GM13976 (cell line): Measurements from ENCODE around the gene HDLBP.

Source experiments
- DNase-seq: peaks from one replicate; pipeline ENCODE4 v3.0.0; 2012; ENCODE audit warnings: low spot score
- CTCF ChIP-seq: IDR thresholded peaks from 2 replicates; pipeline ENCODE4 v1.5.1; 2012; ENCODE audit warnings: borderline replicate concordance, mild to moderate bottlenecking; ENCODE audit not compliant: insufficient read depth; ENCODE audit errors: extremely low read depth, missing control alignments, control extremely low read depth
- in situ Hi-C: fragments of 300-500 bp; cut with MboI; formaldehyde crosslinking; loops from one replicate; pipeline ENCODE4 v1.12.0; 2022; ENCODE audit warnings: low sequenced_read_pairs, mixed read lengths, inconsistent platforms; ENCODE audit not compliant: unreplicated experiment

Gene HDLBP

GRCh38 chr2:241248897-241249296 is 66.6 kb downstream of the HDLBP start:
- no peak for DNase-seq
- TF ChIP-seq CTCF = no peak
- in situ Hi-C loops = no loop called here

GRCh38 chr2:241248289-241248688 is 67.2 kb downstream of the HDLBP start:
- DNase-seq = no peak
- in situ Hi-C loops = no loop called here
- no peak for TF ChIP-seq CTCF

- no peak for DNase-seq
- in situ Hi-C loops = no loop called here
- TF ChIP-seq CTCF = no peak
These were observed 71.1 kb downstream of the HDLBP start for GRCh38 chr2:241244368-241244767.

GRCh38 chr2:241242306-241242705 is 73.2 kb downstream of the HDLBP start:
- no peak for TF ChIP-seq CTCF
- in situ Hi-C loops = no loop called here
- no peak for DNase-seq

GRCh38 chr2:241241669-241242068 is 73.8 kb downstream of the HDLBP start:
- DNase-seq = no peak
- no peak for TF ChIP-seq CTCF
- in situ Hi-C loops = no loop called here

- in situ Hi-C loops = no loop called here
- TF ChIP-seq CTCF = no peak
- no peak for DNase-seq
These were observed 75.0 kb downstream of the HDLBP start for GRCh38 chr2:241240320-241241004.
